VCaP (cell line): ENCODE measurements around the gene NAPA.

Experiments
- H3K27ac ChIP-seq: fragments of 450-650 bp; 2 replicates; pipeline ENCODE4 v1.5.1; 2017
- CTCF ChIP-seq: fragments of 450-650 bp; conservative IDR thresholded peaks from 2 replicates; pipeline ENCODE4 v1.5.1; 2017; ENCODE audit warnings: mild to moderate bottlenecking, moderate library complexity

NAPA gene

GRCh38 chr19:47493378-47494210 is 21.3 kb downstream of the NAPA start:
- TF ChIP-seq CTCF, result no peak

GRCh38 chr19:47492571-47493377 is 22.1 kb downstream of the NAPA start:
- no peak for TF ChIP-seq CTCF
- no peak overlapping the region for H3K27ac ChIP-seq

More at GRCh38 chr19:47493378-47494210, 21.3 kb downstream of the NAPA start:
- no peak overlapping the region; the same call in 1 of the 2 replicates for H3K27ac ChIP-seq

- no peak overlapping the region for H3K27ac ChIP-seq
- TF ChIP-seq CTCF, result no peak
These were observed 22.7 kb downstream of the NAPA start for GRCh38 chr19:47492137-47492533.

GRCh38 chr19:47491358-47492136 is 23.3 kb downstream of the NAPA start:
- TF ChIP-seq CTCF, result no peak

GRCh38 chr19:47490847-47491246 is 24.0 kb downstream of the NAPA start:
- H3K27ac ChIP-seq, result peak overlapping the region; percentile 21; the same call in 1 of the 2 replicates
- TF ChIP-seq CTCF, result no peak

More at GRCh38 chr19:47491358-47492136, 23.3 kb downstream of the NAPA start:
- peak overlapping the region; percentile 21; the same call in 1 of the 2 replicates for H3K27ac ChIP-seq

GRCh38 chr19:47490031-47490430 is 24.8 kb downstream of the NAPA start:
- no peak for TF ChIP-seq CTCF
- no peak overlapping the region; the same call in 1 of the 2 replicates for H3K27ac ChIP-seq
